ENCODE results near the gene LRGUK. TPM values are rescaled to one million over a fixed set of nuclear protein-coding genes. Genes with fewer than 3 reads are reported as not detected.

LRGUK gene
- total and polyA plus RNA-seq, 2 donors (not counting 3 experiments of a cell fraction or from before 2014, with no cell fraction given): 0.10 to 0.11 TPM

DNA sequence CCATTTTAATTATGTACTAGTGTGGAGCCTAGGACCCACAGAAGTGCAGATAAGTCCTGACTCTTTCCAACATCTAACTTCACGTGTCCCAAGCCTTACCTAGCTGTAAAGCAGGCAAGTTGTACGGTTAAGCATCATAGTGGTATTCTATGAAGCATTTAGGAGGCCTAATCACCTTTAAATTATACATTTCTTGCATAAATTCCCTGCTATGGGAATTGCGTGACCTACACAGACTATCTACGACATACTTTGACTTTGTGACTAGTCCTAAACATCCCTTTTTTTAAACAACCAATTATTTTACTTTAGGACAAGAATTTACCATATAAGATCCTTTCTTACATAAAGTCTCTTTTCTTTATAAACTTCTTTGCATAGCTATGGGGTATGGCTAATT lies 37.7 kb upstream of the LRGUK start:
- H2AFZ ChIP-seq (ENCODE audit: low read depth, low read length): no peak overlapping the region
- dilution Hi-C loops (cut with MboI; ENCODE audit: extremely low pct_ligation_motif_present, low sequenced_read_pairs): no loop called here
- H3K4me1 ChIP-seq (ENCODE audit: control insufficient read depth, extremely low read depth, insufficient read depth, low read length): no peaks in the 10 kb centered on the region
- H3K27ac ChIP-seq (ENCODE audit: insufficient read depth, low read depth, low read length): no peak overlapping the region
- H3K27me3 ChIP-seq (ENCODE audit: control insufficient read depth in 2 of 2, insufficient read depth in 2 of 2, low read length in 2 of 2): no peaks in the 10 kb centered on the region
- peaks cover 2% of the 10 kb centered on the region for H3K9me3 ChIP-seq (replicated peaks; ENCODE audit: control insufficient read depth, insufficient read depth, low read length)
- DNase-seq (ENCODE audit: low read depth, low spot score): no peak
- FAIRE-seq: no peak
- no peaks in the 10 kb centered on the region for H3K79me2 ChIP-seq (ENCODE audit: control insufficient read depth, insufficient read depth, low read length)
- POLR2A ChIA-PET: no interaction called here
- no peaks in the 10 kb centered on the region for H3K36me3 ChIP-seq (ENCODE audit: control insufficient read depth in 2 of 2, extremely low read depth in 1 of 2, insufficient read depth in 2 of 2, low read length in 2 of 2)
- no peak overlapping the region for H3K4me2 ChIP-seq (ENCODE audit: insufficient read depth, low read length)
- intact Hi-C loops (cut with micrococcal nuclease): no loop called here
- H3K9me1 ChIP-seq (replicated peaks; ENCODE audit: control insufficient read depth, extremely low read depth, insufficient read depth, low read length): no peaks in the 10 kb centered on the region
- H3K9ac ChIP-seq (replicated peaks; ENCODE audit: extremely low read depth, insufficient read depth, low read length): no peak overlapping the region
- no TSS peak for BruUV-seq (replicated peaks)
- TF ChIP-seq POLR2AphosphoS5 (IDR thresholded peaks at IDR 0.05; ENCODE audit: insufficient read depth, low read depth, low read length): no peak
- no peak for TF ChIP-seq JUN (IDR thresholded peaks at IDR 0.05; ENCODE audit: borderline replicate concordance, insufficient read depth, insufficient read length, low read depth)
- TF ChIP-seq, protein P1, sequence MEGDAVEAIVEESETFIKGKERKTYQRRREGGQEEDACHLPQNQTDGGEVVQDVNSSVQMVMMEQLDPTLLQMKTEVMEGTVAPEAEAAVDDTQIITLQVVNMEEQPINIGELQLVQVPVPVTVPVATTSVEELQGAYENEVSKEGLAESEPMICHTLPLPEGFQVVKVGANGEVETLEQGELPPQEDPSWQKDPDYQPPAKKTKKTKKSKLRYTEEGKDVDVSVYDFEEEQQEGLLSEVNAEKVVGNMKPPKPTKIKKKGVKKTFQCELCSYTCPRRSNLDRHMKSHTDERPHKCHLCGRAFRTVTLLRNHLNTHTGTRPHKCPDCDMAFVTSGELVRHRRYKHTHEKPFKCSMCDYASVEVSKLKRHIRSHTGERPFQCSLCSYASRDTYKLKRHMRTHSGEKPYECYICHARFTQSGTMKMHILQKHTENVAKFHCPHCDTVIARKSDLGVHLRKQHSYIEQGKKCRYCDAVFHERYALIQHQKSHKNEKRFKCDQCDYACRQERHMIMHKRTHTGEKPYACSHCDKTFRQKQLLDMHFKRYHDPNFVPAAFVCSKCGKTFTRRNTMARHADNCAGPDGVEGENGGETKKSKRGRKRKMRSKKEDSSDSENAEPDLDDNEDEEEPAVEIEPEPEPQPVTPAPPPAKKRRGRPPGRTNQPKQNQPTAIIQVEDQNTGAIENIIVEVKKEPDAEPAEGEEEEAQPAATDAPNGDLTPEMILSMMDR (IDR thresholded peaks at IDR 0.05; ENCODE audit: extremely low read depth in 1 of 2, insufficient read depth in 1 of 2, low read depth in 1 of 2, low read length in 2 of 2): no peak
- no peak for TF ChIP-seq GATA2 (IDR thresholded peaks at IDR 0.05; ENCODE audit: insufficient read depth, insufficient read length, low read depth, low read length)
- no peak for TF ChIP-seq FOS (IDR thresholded peaks at IDR 0.05; ENCODE audit: borderline replicate concordance, insufficient read depth, low read length)
- TF ChIP-seq, protein P2, sequence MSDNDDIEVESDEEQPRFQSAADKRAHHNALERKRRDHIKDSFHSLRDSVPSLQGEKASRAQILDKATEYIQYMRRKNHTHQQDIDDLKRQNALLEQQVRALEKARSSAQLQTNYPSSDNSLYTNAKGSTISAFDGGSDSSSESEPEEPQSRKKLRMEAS (IDR thresholded peaks at IDR 0.05; ENCODE audit: insufficient read depth, insufficient read length): no peak
- no peak for TF ChIP-seq MYC (IDR thresholded peaks at IDR 0.05; ENCODE audit: low read depth, low read length)
- TF ChIP-seq POLR2A (IDR thresholded peaks at IDR 0.05; ENCODE audit: low read depth, low read length): no peak
- no peak for TF ChIP-seq EZH2 (IDR thresholded peaks at IDR 0.05; ENCODE audit: borderline replicate concordance, low read depth, low read length, severe bottlenecking)
- H4K20me1 ChIP-seq (replicated peaks; ENCODE audit: control insufficient read depth, extremely low read depth, insufficient read depth, low read length): no peaks in the 10 kb centered on the region
- no peak overlapping the region for H3K4me3 ChIP-seq (replicated peaks in 1 of 3; ENCODE audit: insufficient read depth in 1 of 3, low read depth in 1 of 3, low read length in 3 of 3)
- CTCF ChIA-PET: interaction anchor here (1.3 kb wide), 1 partner anchor 52 kb away, joined by 4 read pairs; no protein-coding TSS in a partner anchor
